ENCODE measurements around the gene DEFB123.

DEFB123 gene

DNA sequence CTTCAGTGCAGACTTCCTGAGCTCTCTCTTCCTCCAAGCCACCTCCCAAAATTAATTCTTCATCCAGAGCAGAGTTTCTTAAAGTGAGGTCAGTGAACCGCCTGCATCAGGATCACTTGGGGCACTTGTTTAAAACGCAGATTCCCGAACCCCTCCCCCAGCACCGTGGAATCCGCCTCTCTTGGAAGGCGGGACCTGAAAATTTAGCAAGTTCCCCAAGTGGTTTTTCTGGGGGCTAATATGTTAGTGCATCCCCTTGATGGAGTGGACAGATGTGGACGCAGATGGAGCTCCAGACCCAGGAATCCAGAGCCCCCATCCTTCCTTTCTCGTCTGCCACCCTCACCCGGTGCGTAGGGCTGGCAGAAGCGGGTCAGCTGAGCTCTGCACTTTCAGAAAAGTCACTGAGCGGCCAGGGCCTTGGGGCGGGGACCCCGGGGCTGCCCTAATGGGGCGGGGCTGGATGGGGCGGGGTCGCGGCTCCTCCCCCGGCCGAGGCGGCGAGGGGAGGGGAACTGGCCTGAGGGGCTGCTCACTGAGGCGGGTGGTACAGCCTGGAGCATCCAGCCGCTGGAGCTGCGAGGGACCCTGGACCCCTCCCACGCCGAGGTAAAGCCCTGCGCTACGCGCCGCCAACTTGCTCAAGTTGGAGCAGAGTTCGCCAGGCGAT, 34.5 kb downstream of the DEFB123 start, which contains the start of the genes DEFB124 and REM1:
Gene DEFB124 (minus strand): TSS at position 370 of the 670 bp plus-strand sequence. CDS start 2,114 bp downstream, outside the sequence.
Gene REM1 (plus strand): TSS at position 531 of the 670 bp plus-strand sequence. CDS start 1,158 bp downstream, outside the sequence.
- no peak within 1 kb of the TSS for H3K27ac ChIP-seq (ENCODE audit: low read depth, low read length)

DNA sequence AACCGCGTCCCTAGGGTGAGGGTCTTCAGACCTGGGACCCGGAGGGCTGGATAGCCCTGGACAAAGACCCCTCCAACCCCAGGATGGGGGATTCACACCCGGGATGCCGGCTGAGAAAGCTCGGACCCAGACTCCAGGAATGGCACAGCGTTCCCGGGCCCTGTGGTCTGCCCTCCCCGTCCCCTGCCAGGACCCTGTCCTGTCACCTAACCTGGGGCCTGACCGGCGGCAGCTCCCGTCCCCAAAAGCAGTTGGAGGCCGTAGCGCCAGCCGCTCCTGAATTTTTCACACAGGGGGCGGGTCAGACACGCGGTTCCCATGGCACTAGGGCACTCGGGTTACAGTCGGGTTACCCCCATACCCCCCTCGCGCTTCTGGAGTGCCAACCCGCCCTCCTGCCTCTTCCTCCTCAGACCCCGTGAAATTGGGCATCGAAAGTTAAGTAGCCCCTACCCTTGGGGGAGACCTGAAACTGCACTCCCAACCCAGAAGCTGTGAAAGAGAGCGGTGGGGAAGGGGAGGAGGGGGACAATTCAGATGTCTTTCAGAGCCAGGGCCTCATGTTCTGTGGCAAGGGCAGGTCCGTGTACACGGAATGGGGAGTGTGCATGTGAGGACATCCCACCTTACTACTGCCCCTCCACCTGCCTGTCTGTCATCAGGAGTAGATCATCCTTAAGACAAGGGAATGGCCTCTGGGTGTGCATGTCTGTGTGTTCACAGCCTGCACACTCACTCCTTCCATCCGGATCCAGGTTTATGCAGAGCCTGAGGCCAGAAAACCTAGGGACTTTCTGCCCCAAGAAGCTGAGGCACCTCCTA, 35.3 kb downstream of the DEFB123 start:
- Histone ChIP-seq H3K27me3 (ENCODE audit: control insufficient read depth, insufficient read depth, low read length) (no peaks in the 10 kb centered on the region), H3K4me3 (ENCODE audit: low read depth, low read length) (no peak overlapping the region), H3K36me3 (ENCODE audit: control insufficient read depth, insufficient read depth, low read length) (no peaks in the 10 kb centered on the region), H3K9me3 (ENCODE audit: control insufficient read depth, insufficient read depth, low read length) (peaks cover 70% of the 10 kb centered on the region), H3K27ac (ENCODE audit: low read depth, low read length) (no peak overlapping the region), H3K4me1 (ENCODE audit: control insufficient read depth, insufficient read depth, low read length) (no peaks in the 10 kb centered on the region), H3K9ac (ENCODE audit: low read depth, low read length) (no peak overlapping the region)

More for the DNA sequence above, 34.5 kb downstream of the DEFB123 start, which contains the start of the genes DEFB124 and REM1:
- peaks cover 66% of the 10 kb centered on the region for H3K9me3 ChIP-seq (ENCODE audit: control insufficient read depth, insufficient read depth, low read length)
- H3K27me3 ChIP-seq (ENCODE audit: control insufficient read depth, insufficient read depth, low read length), result no peaks in the 10 kb centered on the region
- H3K9ac ChIP-seq (ENCODE audit: low read depth, low read length), result no peak within 1 kb of the TSS
- H3K4me1 ChIP-seq (ENCODE audit: control insufficient read depth, insufficient read depth, low read length), result no peaks in the 10 kb centered on the region
- H3K36me3 ChIP-seq (ENCODE audit: control insufficient read depth, insufficient read depth, low read length), result no peaks in the 10 kb centered on the region
- H3K4me3 ChIP-seq (ENCODE audit: low read depth, low read length), result no peak within 1 kb of the TSS

DNA sequence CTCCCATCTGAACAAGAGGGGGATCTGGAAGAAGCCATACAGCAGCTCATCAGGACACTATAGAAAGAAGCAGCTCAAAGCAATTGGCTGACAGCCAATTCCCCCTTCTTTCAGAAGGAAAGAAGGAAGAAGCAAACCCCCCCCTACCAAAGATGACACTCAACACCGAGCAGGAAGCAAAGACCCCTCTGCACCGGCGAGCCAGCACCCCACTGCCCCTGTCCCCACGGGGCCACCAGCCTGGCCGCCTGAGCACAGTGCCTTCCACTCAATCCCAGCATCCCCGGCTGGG, 35.8 kb downstream of the DEFB123 start:
- no peak overlapping the region for H3K27ac ChIP-seq (ENCODE audit: low read depth, low read length)
- peaks cover 75% of the 10 kb centered on the region for H3K9me3 ChIP-seq (ENCODE audit: control insufficient read depth, insufficient read depth, low read length)

DNA sequence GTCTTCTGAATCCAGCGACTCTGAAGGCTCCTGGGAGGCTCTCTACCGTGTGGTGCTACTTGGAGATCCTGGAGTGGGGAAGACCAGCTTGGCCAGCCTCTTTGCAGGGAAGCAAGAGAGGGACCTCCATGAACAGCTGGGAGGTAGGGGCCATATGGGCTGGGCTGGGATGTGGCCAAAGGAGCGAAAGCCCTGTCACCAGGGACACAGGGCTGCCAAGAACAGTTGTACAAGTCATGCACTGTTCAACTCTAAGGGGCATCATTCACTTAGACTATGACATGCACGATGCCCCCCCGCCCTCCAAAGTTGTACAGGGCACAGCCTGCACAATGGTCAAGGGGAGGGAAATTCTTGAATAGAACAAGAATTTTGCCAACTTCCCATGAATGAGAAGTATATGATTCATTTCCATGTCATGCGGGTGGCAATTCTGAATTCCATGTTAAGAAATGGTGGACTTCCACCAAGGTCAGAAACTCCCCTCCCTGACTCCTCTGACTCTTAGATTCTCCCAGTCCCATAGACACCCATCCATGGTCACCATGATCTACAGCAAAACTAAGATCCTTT, 36.3 kb downstream of the DEFB123 start:
- Histone ChIP-seq H3K27ac (ENCODE audit: low read depth, low read length) (no peak overlapping the region), H3K9me3 (ENCODE audit: control insufficient read depth, insufficient read depth, low read length) (peaks cover 80% of the 10 kb centered on the region), H3K4me3 (ENCODE audit: low read depth, low read length) (no peak overlapping the region), H3K4me1 (ENCODE audit: control insufficient read depth, insufficient read depth, low read length) (no peaks in the 10 kb centered on the region), H3K36me3 (ENCODE audit: control insufficient read depth, insufficient read depth, low read length) (no peaks in the 10 kb centered on the region), H3K9ac (ENCODE audit: low read depth, low read length) (no peak overlapping the region), H3K27me3 (ENCODE audit: control insufficient read depth, insufficient read depth, low read length) (no peaks in the 10 kb centered on the region)

More for the DNA sequence above, 35.8 kb downstream of the DEFB123 start:
- Histone ChIP-seq H3K27me3 (ENCODE audit: control insufficient read depth, insufficient read depth, low read length) (no peaks in the 10 kb centered on the region), H3K9ac (ENCODE audit: low read depth, low read length) (no peak overlapping the region), H3K4me1 (ENCODE audit: control insufficient read depth, insufficient read depth, low read length) (no peaks in the 10 kb centered on the region), H3K4me3 (ENCODE audit: low read depth, low read length) (no peak overlapping the region), H3K36me3 (ENCODE audit: control insufficient read depth, insufficient read depth, low read length) (no peaks in the 10 kb centered on the region)

DNA sequence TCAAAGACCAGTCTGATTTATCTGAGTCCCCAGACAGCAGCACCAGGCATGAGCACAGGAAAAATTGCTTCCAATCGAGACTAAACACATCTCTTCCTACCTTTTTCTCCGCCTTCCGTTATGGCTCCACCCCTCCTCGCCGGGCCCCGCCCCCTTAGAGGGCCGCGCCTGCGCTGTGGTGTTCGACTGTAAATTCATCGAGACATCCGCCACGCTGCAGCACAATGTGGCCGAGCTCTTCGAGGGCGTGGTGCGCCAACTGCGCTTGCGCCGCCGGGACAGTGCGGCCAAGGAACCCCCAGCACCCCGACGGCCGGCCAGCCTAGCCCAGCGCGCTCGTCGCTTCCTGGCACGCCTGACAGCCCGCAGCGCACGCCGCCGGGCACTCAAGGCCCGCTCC, 43.6 kb downstream of the DEFB123 start:
- Histone ChIP-seq H3K9ac (ENCODE audit: low read depth, low read length) (no peak overlapping the region), H3K27ac (ENCODE audit: low read depth, low read length) (no peak overlapping the region)

DNA sequence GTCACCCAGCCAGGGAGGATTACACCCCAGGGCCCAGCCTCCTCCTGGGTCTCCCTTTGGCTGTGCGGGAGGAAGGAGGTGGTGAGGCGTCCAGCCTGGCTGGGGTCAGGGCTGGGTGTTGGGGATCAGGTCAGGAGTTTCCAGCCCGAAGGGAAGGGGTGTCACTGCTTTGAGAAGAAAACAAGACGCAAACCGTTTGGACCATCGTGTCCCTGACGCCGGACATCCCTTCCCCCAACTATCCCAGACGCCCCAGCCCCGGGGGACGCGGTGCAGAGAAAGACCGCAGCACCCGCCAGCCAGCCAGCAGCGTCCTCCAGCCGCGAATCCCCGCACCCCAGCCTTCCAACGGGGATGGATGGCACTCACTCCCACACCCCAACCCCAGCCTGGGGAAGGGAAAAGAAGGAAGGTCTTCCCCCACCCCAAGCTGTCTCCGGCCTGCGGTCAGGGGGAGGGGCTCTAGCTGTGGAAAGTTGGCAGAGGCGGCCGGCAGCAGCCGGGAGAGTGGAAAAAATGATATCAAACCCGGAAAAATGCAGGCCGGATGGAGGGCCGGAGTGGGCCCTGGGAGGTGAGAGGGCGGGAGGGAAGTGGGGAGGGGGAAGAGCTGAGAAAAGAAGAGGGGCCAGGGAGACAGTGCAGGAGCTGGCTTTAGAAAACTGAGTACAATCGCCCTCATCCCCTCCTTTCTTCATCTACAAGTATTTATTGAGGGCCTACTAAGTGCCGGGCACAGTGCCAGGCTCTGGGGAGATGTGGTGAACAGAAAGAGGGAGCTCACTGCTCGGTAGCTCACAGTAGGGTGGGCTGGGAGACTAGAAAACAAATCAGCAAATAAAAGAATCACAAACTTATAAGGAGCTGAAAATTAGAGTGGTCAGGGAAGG, 45.3 kb downstream of the DEFB123 start:
- H3K4me1 ChIP-seq (ENCODE audit: control insufficient read depth, insufficient read depth, low read length), result no peaks in the 10 kb centered on the region
- no peaks in the 10 kb centered on the region for H3K27me3 ChIP-seq (ENCODE audit: control insufficient read depth, insufficient read depth, low read length)
- H3K9ac ChIP-seq (ENCODE audit: low read depth, low read length), result no peak overlapping the region
- peaks cover 89% of the 10 kb centered on the region for H3K9me3 ChIP-seq (ENCODE audit: control insufficient read depth, insufficient read depth, low read length)
- no peak overlapping the region for H3K27ac ChIP-seq (ENCODE audit: low read depth, low read length)
- H3K36me3 ChIP-seq (ENCODE audit: control insufficient read depth, insufficient read depth, low read length), result no peaks in the 10 kb centered on the region
- H3K4me3 ChIP-seq (ENCODE audit: low read depth, low read length), result no peak overlapping the region

More for the DNA sequence above, 43.6 kb downstream of the DEFB123 start:
- Histone ChIP-seq H3K36me3 (ENCODE audit: control insufficient read depth, insufficient read depth, low read length) (no peaks in the 10 kb centered on the region), H3K4me1 (ENCODE audit: control insufficient read depth, insufficient read depth, low read length) (no peaks in the 10 kb centered on the region), H3K27me3 (ENCODE audit: control insufficient read depth, insufficient read depth, low read length) (no peaks in the 10 kb centered on the region), H3K9me3 (ENCODE audit: control insufficient read depth, insufficient read depth, low read length) (peaks cover 87% of the 10 kb centered on the region), H3K4me3 (ENCODE audit: low read depth, low read length) (no peak overlapping the region)

DNA sequence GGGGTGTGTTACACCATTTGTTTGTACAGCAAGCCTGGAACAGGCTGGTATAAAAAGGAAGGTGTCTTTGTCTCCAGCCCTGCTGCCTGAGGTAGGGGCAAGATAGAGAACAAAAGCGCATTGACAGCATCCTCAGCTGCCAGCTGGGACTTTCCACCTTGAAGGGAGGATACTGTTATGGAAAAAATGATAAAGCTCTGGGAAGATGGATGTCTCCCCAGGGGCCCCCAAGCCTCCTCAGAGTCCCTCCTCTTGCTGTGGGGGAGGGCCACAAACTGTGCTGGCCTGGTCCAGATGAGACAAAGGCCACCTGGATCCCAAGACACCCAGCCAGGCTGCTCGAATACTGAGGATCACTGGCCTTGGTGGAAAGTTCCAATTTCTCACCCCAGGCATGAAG, 47.7 kb downstream of the DEFB123 start:
- no peaks in the 10 kb centered on the region for H3K4me1 ChIP-seq (ENCODE audit: control insufficient read depth, insufficient read depth, low read length)
- no peaks in the 10 kb centered on the region for H3K27me3 ChIP-seq (ENCODE audit: control insufficient read depth, insufficient read depth, low read length)
- H3K4me3 ChIP-seq (ENCODE audit: low read depth, low read length), result no peak overlapping the region
- no peak overlapping the region for H3K9ac ChIP-seq (ENCODE audit: low read depth, low read length)
- no peaks in the 10 kb centered on the region for H3K36me3 ChIP-seq (ENCODE audit: control insufficient read depth, insufficient read depth, low read length)
- no peak overlapping the region for H3K27ac ChIP-seq (ENCODE audit: low read depth, low read length)
- H3K9me3 ChIP-seq (ENCODE audit: control insufficient read depth, insufficient read depth, low read length), result peaks cover 82% of the 10 kb centered on the region

DNA sequence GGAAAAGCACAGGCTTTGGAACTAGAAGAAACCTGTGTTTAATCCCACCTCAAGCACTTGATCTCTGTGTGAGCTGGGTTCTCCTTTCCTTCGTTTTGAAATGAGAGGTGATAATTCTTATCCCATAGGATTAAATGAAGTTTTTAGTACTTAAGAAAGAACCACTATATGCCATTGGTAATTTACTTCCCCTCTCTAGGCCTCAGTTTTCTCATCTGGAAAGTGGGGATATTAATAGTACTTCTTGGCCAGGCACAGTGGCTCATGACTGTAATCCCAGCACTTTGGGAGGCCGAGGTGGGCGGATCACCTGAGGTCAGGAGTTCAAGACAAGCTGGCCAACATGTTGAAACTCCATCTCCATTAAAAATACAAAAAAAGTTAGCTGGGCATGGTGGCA, 48.7 kb downstream of the DEFB123 start:
- Histone ChIP-seq H3K9me3 (ENCODE audit: control insufficient read depth, insufficient read depth, low read length) (peaks cover 80% of the 10 kb centered on the region), H3K4me1 (ENCODE audit: control insufficient read depth, insufficient read depth, low read length) (no peaks in the 10 kb centered on the region), H3K4me3 (ENCODE audit: low read depth, low read length) (no peak overlapping the region), H3K27ac (ENCODE audit: low read depth, low read length) (no peak overlapping the region), H3K9ac (ENCODE audit: low read depth, low read length) (no peak overlapping the region), H3K27me3 (ENCODE audit: control insufficient read depth, insufficient read depth, low read length) (no peaks in the 10 kb centered on the region), H3K36me3 (ENCODE audit: control insufficient read depth, insufficient read depth, low read length) (no peaks in the 10 kb centered on the region)

DNA sequence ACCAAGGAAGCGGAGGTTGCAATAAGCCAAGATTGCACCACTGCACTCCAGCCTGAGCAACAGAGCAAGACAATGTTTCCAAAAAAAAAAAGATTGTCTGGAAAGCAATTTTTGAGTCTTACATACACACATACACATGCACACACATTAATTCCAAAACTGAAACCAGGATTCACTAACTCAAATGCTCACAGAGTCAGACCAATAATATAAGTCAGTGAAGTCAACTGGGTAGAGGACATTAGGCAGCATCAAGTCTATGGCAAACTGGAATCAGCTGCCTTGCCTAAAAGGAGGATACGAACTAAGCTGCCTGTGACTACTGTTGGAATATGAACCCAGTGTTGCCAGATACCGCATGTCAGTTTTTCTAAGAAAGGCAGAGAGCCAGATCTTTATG, 50.3 kb downstream of the DEFB123 start:
- peaks cover 77% of the 10 kb centered on the region for H3K9me3 ChIP-seq (ENCODE audit: control insufficient read depth, insufficient read depth, low read length)
- H3K9ac ChIP-seq (ENCODE audit: low read depth, low read length), result no peak overlapping the region
- H3K4me1 ChIP-seq (ENCODE audit: control insufficient read depth, insufficient read depth, low read length), result no peaks in the 10 kb centered on the region
- H3K4me3 ChIP-seq (ENCODE audit: low read depth, low read length), result no peak overlapping the region
- no peaks in the 10 kb centered on the region for H3K36me3 ChIP-seq (ENCODE audit: control insufficient read depth, insufficient read depth, low read length)
- no peaks in the 10 kb centered on the region for H3K27me3 ChIP-seq (ENCODE audit: control insufficient read depth, insufficient read depth, low read length)
- H3K27ac ChIP-seq (ENCODE audit: low read depth, low read length), result no peak overlapping the region

DNA sequence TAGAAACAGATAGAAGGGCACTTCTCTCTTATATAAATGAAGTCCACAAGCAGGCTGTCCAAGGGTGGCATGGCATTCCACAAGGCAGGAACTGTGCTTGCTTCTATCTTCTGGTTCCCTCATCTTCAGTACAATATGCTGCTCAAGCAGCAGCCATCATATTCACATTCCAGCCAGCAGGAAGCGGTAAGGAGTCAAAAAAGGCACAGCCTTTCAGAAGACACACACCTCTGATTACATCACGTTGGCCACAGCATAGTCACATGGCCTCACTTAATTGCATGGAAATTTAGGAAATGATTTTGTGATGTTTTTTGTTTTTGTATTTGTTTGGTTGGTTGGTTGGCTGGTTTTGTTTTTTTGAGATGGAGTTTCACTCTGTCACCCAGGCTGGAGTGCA, 53.7 kb downstream of the DEFB123 start:
- H3K9ac ChIP-seq (ENCODE audit: low read depth, low read length), result no peak overlapping the region
- H3K27ac ChIP-seq (ENCODE audit: low read depth, low read length), result no peak overlapping the region
- H3K4me1 ChIP-seq (ENCODE audit: control insufficient read depth, insufficient read depth, low read length), result no peaks in the 10 kb centered on the region
- H3K36me3 ChIP-seq (ENCODE audit: control insufficient read depth, insufficient read depth, low read length), result no peaks in the 10 kb centered on the region
- H3K9me3 ChIP-seq (ENCODE audit: control insufficient read depth, insufficient read depth, low read length), result peaks cover 77% of the 10 kb centered on the region
- no peaks in the 10 kb centered on the region for H3K27me3 ChIP-seq (ENCODE audit: control insufficient read depth, insufficient read depth, low read length)
- no peak overlapping the region for H3K4me3 ChIP-seq (ENCODE audit: low read depth, low read length)
